ENCODE measurements around the gene OR6N2.

The OR6N2 gene

GRCh38 chr1:158752155-158752712, 28.8 kb downstream of the OR6N2 start:
- TF ChIP-seq POLR2A (IDR thresholded peaks at IDR 0.05; ENCODE audit: low read depth, low read length) (no peak), TAF1 (IDR thresholded peaks at IDR 0.05; ENCODE audit: borderline replicate concordance, low read depth, low read length) (no peak), POLR2AphosphoS5 (IDR thresholded peaks at IDR 0.05; ENCODE audit: low read depth, low read length) (no peak)
- DNase-seq (ENCODE audit: insufficient read length) (no peak), FAIRE-seq (no peak)

GRCh38 chr1:158735848-158736247, 45.2 kb downstream of the OR6N2 start:
- no peak for TF ChIP-seq POLR2AphosphoS5 (IDR thresholded peaks at IDR 0.05; ENCODE audit: low read depth, low read length)
- TF ChIP-seq POLR2A (IDR thresholded peaks at IDR 0.05; ENCODE audit: low read depth, low read length): no peak
- TF ChIP-seq TAF1 (IDR thresholded peaks at IDR 0.05; ENCODE audit: borderline replicate concordance, low read depth, low read length): no peak
- FAIRE-seq: no peak
- DNase-seq (ENCODE audit: insufficient read length): no peak

GRCh38 chr1:158732524-158732923, 48.5 kb downstream of the OR6N2 start:
- FAIRE-seq (no peak), DNase-seq (ENCODE audit: insufficient read length) (no peak)
- TF ChIP-seq POLR2A (IDR thresholded peaks at IDR 0.05; ENCODE audit: low read depth, low read length): no peak
- no peak for TF ChIP-seq POLR2AphosphoS5 (IDR thresholded peaks at IDR 0.05; ENCODE audit: low read depth, low read length)
- TF ChIP-seq TAF1 (IDR thresholded peaks at IDR 0.05; ENCODE audit: borderline replicate concordance, low read depth, low read length): no peak

- TF ChIP-seq TAF1 (IDR thresholded peaks at IDR 0.05; ENCODE audit: borderline replicate concordance, low read depth, low read length): no peak
- no peak for TF ChIP-seq POLR2AphosphoS5 (IDR thresholded peaks at IDR 0.05; ENCODE audit: low read depth, low read length)
- TF ChIP-seq POLR2A (IDR thresholded peaks at IDR 0.05; ENCODE audit: low read depth, low read length): no peak
- DNase-seq (ENCODE audit: insufficient read length): no peak
- no peak for FAIRE-seq
Measured at GRCh38 chr1:158731707-158732106, 49.3 kb downstream of the OR6N2 start.

GRCh38 chr1:158730453-158730852, 50.6 kb downstream of the OR6N2 start:
- DNase-seq (ENCODE audit: insufficient read length) (no peak), FAIRE-seq (no peak)
- TF ChIP-seq POLR2A (IDR thresholded peaks at IDR 0.05; ENCODE audit: low read depth, low read length) (no peak), TAF1 (IDR thresholded peaks at IDR 0.05; ENCODE audit: borderline replicate concordance, low read depth, low read length) (no peak), POLR2AphosphoS5 (IDR thresholded peaks at IDR 0.05; ENCODE audit: low read depth, low read length) (no peak)

- TF ChIP-seq TAF1 (IDR thresholded peaks at IDR 0.05; ENCODE audit: borderline replicate concordance, low read depth, low read length) (no peak), POLR2A (IDR thresholded peaks at IDR 0.05; ENCODE audit: low read depth, low read length) (no peak), POLR2AphosphoS5 (IDR thresholded peaks at IDR 0.05; ENCODE audit: low read depth, low read length) (no peak)
- DNase-seq (ENCODE audit: insufficient read length) (no peak), FAIRE-seq (no peak)
Measured at GRCh38 chr1:158728510-158729225, 52.3 kb downstream of the OR6N2 start.

GRCh38 chr1:158724442-158724841, 56.6 kb downstream of the OR6N2 start:
- no peak for FAIRE-seq
- no peak for DNase-seq (ENCODE audit: insufficient read length)

More at GRCh38 chr1:158724442-158724841, 56.6 kb downstream of the OR6N2 start:
- no peak for TF ChIP-seq TAF1 (IDR thresholded peaks at IDR 0.05; ENCODE audit: borderline replicate concordance, low read depth, low read length)
- TF ChIP-seq POLR2AphosphoS5 (IDR thresholded peaks at IDR 0.05; ENCODE audit: low read depth, low read length): no peak
- TF ChIP-seq POLR2A (IDR thresholded peaks at IDR 0.05; ENCODE audit: low read depth, low read length): no peak
